Activated CD4-positive, alpha-beta T cell treated with anti-CD3 and anti-CD28 coated beads, Interleukin-2, amount 10 ng/mL, durations not matched to agents 7 days and 5 days (primary cell): ENCODE data around the gene FRMPD4. TPM values are rescaled to one million over a fixed set of nuclear protein-coding genes. Genes with fewer than 3 reads are reported as not detected.

Experiments used
- CTCF ChIA-PET: fragments of 350-600 bp; sonication (Branson Sonifier 250); formaldehyde crosslinking; loops from one replicate; lab custom pipeline; 2021; ENCODE audit warnings: antibody characterized with exemption; lab: Charles Lee
- POLR2A ChIA-PET: fragments of 350-600 bp; sonication (Branson Sonifier 250); formaldehyde crosslinking; loops from one replicate; lab custom pipeline; 2021; ENCODE audit warnings: antibody characterized with exemption; lab: Charles Lee
- DNase-seq: peaks from one replicate; pipeline ENCODE4 v3.0.0-alpha.2; 2020
- H3K27ac Mint-ChIP-seq: one replicate; pipeline ENCODE4 v1.8.0; 2021; ENCODE audit warnings: mild to moderate bottlenecking, moderate library complexity, mixed read lengths
- H3K27me3 Mint-ChIP-seq: one replicate; pipeline ENCODE4 v1.8.0; 2021; ENCODE audit warnings: mixed read lengths
- H3K36me3 Mint-ChIP-seq: one replicate; pipeline ENCODE4 v1.8.0; 2021; ENCODE audit warnings: low read depth, mixed read lengths
- H3K4me1 Mint-ChIP-seq: one replicate; pipeline ENCODE4 v1.8.0; 2021; ENCODE audit warnings: mixed read lengths
- H3K4me3 Mint-ChIP-seq: one replicate; pipeline ENCODE4 v1.8.0; 2021; ENCODE audit warnings: mild to moderate bottlenecking, moderate library complexity, mixed read lengths
- H3K9me3 Mint-ChIP-seq: one replicate; pipeline ENCODE4 v1.8.0; 2021; ENCODE audit warnings: mixed read lengths
- total RNA-seq, 2 experiments: library from RNA; stranded (reverse); gene quantifications; one replicate each; pipeline ENCODE4 v1.2.3, GENCODE V29; 2021

Gene FRMPD4
- total RNA-seq, 2 experiments from 2014 or later, result not detected

DNA sequence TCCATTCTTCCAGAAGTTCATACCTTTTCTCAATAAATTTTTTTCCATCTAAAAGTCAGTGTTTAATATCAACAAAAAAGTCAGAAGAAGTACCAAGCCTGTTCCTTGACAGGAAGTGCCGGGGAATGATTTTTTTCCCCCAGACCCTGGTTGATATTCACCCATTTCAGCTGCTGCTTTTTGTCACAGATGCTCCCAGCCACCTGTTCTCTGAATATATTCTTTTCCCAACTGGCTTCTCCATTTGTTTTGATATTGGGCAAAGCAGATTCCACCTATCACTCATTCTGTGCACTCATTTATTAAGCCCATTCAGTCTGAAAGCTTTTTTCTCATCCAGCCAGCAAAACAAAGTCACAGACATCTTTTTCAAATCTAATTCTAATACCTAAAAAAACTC, 139.9 kb downstream of the FRMPD4 start:
- no peaks in the 10 kb centered on the region for H3K9me3 Mint-ChIP-seq
- ChIA-PET POLR2A (no interaction called here), CTCF (no interaction called here)
- H3K4me1 Mint-ChIP-seq, result no peaks in the 10 kb centered on the region
- H3K27me3 Mint-ChIP-seq, result no peaks in the 10 kb centered on the region
- no peak overlapping the region for H3K27ac Mint-ChIP-seq
- H3K4me3 Mint-ChIP-seq, result no peak overlapping the region
- no peaks in the 10 kb centered on the region for H3K36me3 Mint-ChIP-seq
- DNase-seq, result no peak

GRCh38 chrX:12282991-12283390, 144.7 kb downstream of the FRMPD4 start:
- POLR2A ChIA-PET, result no interaction called here
- Mint-ChIP-seq H3K36me3 (no peaks in the 10 kb centered on the region), H3K27me3 (no peaks in the 10 kb centered on the region), H3K4me3 (no peak overlapping the region), H3K4me1 (no peaks in the 10 kb centered on the region), H3K9me3 (no peaks in the 10 kb centered on the region), H3K27ac (no peak overlapping the region)
- DNase-seq, result no peak
- CTCF ChIA-PET, result no interaction called here

DNA sequence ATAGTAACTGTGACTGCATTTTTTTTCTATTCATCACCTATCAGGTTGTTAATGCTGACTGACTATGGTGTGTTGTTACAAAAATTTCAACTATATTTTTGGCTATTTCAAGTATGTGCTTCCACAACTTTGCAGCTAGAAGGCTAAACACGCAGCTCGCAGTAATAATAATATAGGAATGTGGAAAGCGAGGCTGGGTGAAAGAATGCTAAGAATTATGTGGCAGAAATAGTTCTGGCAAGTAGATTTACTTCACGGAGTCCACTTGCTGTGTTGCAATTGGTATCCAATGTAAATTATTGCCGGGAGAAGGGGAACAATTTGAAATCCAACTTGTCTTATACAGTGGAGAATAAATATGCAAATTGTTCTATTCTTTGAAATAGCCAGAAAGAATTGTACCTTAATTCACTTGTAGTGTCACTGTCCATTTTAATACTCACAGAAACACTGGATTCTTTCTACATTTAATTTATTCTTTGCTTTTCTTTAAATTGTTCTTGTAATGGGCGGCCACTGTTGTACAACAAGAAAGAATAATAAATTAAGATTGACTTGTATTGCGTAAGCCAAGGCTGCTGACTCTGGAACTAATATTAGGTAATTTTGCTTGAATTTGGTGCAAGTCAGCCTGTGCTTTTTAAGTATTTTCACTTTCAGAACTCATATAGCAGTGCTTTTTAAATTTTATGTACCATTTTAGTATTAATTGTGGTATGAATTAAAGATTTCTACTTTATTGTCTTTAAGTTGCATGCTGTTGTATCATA, 154.9 kb downstream of the FRMPD4 start:
- ChIA-PET POLR2A (no interaction called here), CTCF (no interaction called here)
- H3K9me3 Mint-ChIP-seq, result no peaks in the 10 kb centered on the region
- H3K27ac Mint-ChIP-seq, result no peak overlapping the region
- H3K4me1 Mint-ChIP-seq, result no peaks in the 10 kb centered on the region
- no peak for DNase-seq
- no peaks in the 10 kb centered on the region for H3K27me3 Mint-ChIP-seq
- no peak overlapping the region for H3K4me3 Mint-ChIP-seq
- no peaks in the 10 kb centered on the region for H3K36me3 Mint-ChIP-seq

DNA sequence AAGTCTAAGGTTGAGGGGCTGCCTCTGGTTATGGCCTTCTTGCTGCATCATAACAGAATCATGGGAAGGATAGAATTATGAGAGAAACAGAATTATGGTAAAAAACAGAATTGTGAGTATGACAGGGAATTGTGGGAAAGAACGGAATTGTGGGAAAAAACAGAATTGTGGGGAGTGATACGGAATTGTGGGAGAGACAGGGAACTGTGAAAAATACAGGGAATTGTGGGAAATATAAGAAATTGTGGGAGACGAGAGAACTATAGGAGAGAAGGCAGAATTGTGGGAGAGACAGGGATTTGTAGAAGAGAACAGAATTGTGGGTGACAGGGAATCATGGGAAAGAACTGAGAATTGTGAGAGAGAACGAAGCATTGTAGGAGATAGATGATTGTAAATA, 159.1 kb downstream of the FRMPD4 start:
- Mint-ChIP-seq H3K4me3 (no peak overlapping the region), H3K36me3 (no peaks in the 10 kb centered on the region), H3K4me1 (no peaks in the 10 kb centered on the region), H3K9me3 (no peaks in the 10 kb centered on the region), H3K27me3 (no peaks in the 10 kb centered on the region), H3K27ac (no peak overlapping the region)
- POLR2A ChIA-PET, result no interaction called here
- DNase-seq, result no peak
- CTCF ChIA-PET, result no interaction called here

- H3K4me1 Mint-ChIP-seq, result no peaks in the 10 kb centered on the region
- no peaks in the 10 kb centered on the region for H3K36me3 Mint-ChIP-seq
- H3K27ac Mint-ChIP-seq, result no peak overlapping the region
- H3K9me3 Mint-ChIP-seq, result no peaks in the 10 kb centered on the region
- CTCF ChIA-PET, result no interaction called here
- DNase-seq, result no peak
- no peak overlapping the region for H3K4me3 Mint-ChIP-seq
- POLR2A ChIA-PET, result no interaction called here
- no peaks in the 10 kb centered on the region for H3K27me3 Mint-ChIP-seq
These were observed 163.0 kb downstream of the FRMPD4 start for GRCh38 chrX:12301288-12301687.

- no peaks in the 10 kb centered on the region for H3K9me3 Mint-ChIP-seq
- no peaks in the 10 kb centered on the region for H3K4me1 Mint-ChIP-seq
- CTCF ChIA-PET, result no interaction called here
- no peaks in the 10 kb centered on the region for H3K36me3 Mint-ChIP-seq
- no peak overlapping the region for H3K27ac Mint-ChIP-seq
- DNase-seq, result no peak
- H3K27me3 Mint-ChIP-seq, result no peaks in the 10 kb centered on the region
- POLR2A ChIA-PET, result no interaction called here
- H3K4me3 Mint-ChIP-seq, result no peak overlapping the region
These were observed 166.0 kb downstream of the FRMPD4 start for GRCh38 chrX:12304261-12304660.

DNA sequence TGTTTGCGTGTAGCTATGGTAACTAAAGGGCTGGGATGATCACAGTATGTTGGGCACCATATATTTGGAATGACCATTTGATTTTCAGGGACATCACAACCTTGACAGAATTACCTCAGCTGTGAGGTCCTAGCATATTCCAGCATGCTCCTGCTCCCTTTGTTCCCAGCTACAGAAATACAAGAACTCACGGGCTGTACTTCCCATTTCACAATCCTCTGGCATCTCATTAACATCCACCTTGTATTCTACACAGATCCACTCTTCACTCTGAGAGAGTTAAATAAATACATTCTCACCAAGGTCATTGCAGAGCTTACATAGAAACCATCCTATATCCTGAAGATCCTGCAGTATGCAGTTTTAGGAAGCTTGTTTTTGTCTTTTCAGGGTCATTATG, 169.7 kb downstream of the FRMPD4 start:
- Mint-ChIP-seq H3K27ac (no peak overlapping the region), H3K36me3 (no peaks in the 10 kb centered on the region), H3K9me3 (no peaks in the 10 kb centered on the region), H3K27me3 (no peaks in the 10 kb centered on the region), H3K4me1 (no peaks in the 10 kb centered on the region), H3K4me3 (no peak overlapping the region)
- ChIA-PET CTCF (no interaction called here), POLR2A (no interaction called here)
- no peak for DNase-seq

DNA sequence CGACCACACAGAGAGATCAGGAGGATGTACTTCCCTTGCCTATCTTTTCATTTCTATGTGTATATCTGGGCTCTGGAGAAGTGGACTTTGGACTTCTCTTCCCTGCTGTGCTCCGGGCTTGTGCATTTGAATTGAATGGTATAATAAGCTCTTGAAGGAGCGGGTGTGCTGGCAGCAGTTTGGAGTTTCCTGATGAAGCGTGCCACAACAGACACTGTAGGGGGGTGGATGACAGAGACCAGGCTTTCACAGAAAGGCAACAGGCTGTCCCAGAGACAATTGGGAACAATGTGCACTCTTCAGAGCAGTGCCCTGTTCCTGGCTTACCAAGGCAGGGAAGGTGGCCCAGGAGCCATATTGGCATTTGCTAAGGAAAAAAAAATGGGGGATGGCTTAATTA, 170.1 kb downstream of the FRMPD4 start:
- H3K9me3 Mint-ChIP-seq, result no peaks in the 10 kb centered on the region
- H3K36me3 Mint-ChIP-seq, result no peaks in the 10 kb centered on the region
- H3K4me1 Mint-ChIP-seq, result no peaks in the 10 kb centered on the region
- H3K27me3 Mint-ChIP-seq, result no peaks in the 10 kb centered on the region
- DNase-seq, result no peak
- H3K27ac Mint-ChIP-seq, result no peak overlapping the region
- ChIA-PET CTCF (no interaction called here), POLR2A (no interaction called here)
- no peak overlapping the region for H3K4me3 Mint-ChIP-seq

DNA sequence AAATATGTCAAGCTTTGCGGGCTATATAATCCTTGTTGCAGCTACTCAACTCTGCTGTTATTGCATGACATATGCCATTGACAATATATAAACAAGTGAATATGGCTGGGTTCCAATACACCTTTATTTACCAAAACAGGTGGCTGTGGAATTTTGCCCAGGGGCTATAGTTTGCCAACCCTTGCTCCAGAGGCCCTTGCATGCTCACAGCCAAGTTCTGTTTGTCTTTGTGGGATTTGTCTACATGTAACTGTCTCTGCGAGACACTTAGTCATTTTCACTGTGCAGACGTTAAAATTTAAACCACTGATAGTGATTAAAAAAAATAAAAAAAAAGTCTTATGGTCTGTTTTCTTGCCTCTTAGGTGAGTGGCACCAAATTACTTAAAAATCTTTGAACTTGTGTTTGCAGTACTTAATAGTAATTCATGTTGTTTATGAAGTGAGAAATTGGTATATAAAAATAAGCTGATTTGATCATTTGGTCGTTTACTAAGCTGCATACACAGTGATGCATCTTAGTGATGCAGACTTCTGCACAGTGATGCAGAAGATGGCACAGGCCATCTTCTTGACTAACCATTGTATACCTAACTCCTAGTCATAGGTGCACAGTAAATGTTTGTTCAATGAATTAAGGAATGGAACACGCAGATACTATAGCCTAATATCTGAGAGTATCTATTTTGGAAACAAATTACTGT, 170.9 kb downstream of the FRMPD4 start:
- Mint-ChIP-seq H3K27me3 (no peaks in the 10 kb centered on the region), H3K27ac (no peak overlapping the region)
- POLR2A ChIA-PET, result no interaction called here

DNA sequence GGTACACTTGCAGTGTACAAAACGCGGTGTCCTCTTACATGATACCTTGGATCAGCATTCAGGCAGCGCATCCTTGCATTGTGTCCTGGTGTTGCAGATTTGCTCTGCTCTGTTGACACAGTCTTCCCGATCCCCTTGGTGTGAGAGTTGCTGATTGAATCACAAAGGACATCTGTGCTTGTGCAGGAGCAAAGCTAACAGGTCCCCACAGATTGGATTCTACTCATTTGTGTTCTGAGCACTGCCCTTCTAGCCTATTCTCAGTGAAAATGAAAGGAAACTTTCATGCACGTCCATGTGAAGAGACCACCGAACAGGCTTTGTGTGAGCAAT, 171.4 kb downstream of the FRMPD4 start:
- Mint-ChIP-seq H3K27me3 (no peaks in the 10 kb centered on the region), H3K27ac (no peak overlapping the region), H3K4me1 (no peaks in the 10 kb centered on the region), H3K4me3 (no peak overlapping the region), H3K9me3 (no peaks in the 10 kb centered on the region), H3K36me3 (no peaks in the 10 kb centered on the region)
- CTCF ChIA-PET, result no interaction called here
- DNase-seq, result no peak
- POLR2A ChIA-PET, result no interaction called here

More for the DNA sequence above, 170.9 kb downstream of the FRMPD4 start:
- Mint-ChIP-seq H3K36me3 (no peaks in the 10 kb centered on the region), H3K9me3 (no peaks in the 10 kb centered on the region), H3K4me1 (no peaks in the 10 kb centered on the region), H3K4me3 (no peak overlapping the region)
- DNase-seq, result no peak
- CTCF ChIA-PET, result no interaction called here

GRCh38 chrX:12314651-12315050, 176.4 kb downstream of the FRMPD4 start:
- POLR2A ChIA-PET, result no interaction called here
- H3K4me3 Mint-ChIP-seq, result no peak overlapping the region
- H3K36me3 Mint-ChIP-seq, result no peaks in the 10 kb centered on the region
- H3K27me3 Mint-ChIP-seq, result no peaks in the 10 kb centered on the region
- CTCF ChIA-PET, result interaction anchor here (0.6 kb wide), 1 partner anchor 16 kb away, joined by 4 read pairs; no protein-coding TSS in a partner anchor
- no peaks in the 10 kb centered on the region for H3K9me3 Mint-ChIP-seq
- no peaks in the 10 kb centered on the region for H3K4me1 Mint-ChIP-seq
- no peak overlapping the region for H3K27ac Mint-ChIP-seq
- DNase-seq, result no peak

GRCh38 chrX:12315526-12315925, 177.3 kb downstream of the FRMPD4 start:
- Mint-ChIP-seq H3K27me3 (no peaks in the 10 kb centered on the region), H3K27ac (no peak overlapping the region), H3K9me3 (no peaks in the 10 kb centered on the region), H3K4me1 (no peaks in the 10 kb centered on the region), H3K36me3 (no peaks in the 10 kb centered on the region), H3K4me3 (no peak overlapping the region)
- ChIA-PET CTCF (no interaction called here), POLR2A (no interaction called here)
- DNase-seq, result no peak

GRCh38 chrX:12319003-12319519, 180.8 kb downstream of the FRMPD4 start:
- no peaks in the 10 kb centered on the region for H3K27me3 Mint-ChIP-seq

More at GRCh38 chrX:12319003-12319519, 180.8 kb downstream of the FRMPD4 start:
- no peaks in the 10 kb centered on the region for H3K9me3 Mint-ChIP-seq
- H3K36me3 Mint-ChIP-seq, result no peaks in the 10 kb centered on the region
- DNase-seq, result no peak
- no peak overlapping the region for H3K4me3 Mint-ChIP-seq
- H3K4me1 Mint-ChIP-seq, result no peaks in the 10 kb centered on the region
- ChIA-PET CTCF (no interaction called here), POLR2A (no interaction called here)
- no peak overlapping the region for H3K27ac Mint-ChIP-seq
